Breast epithelium (tissue), 4 donors: ENCODE measurements around the gene ERGIC3. TPM values are rescaled to one million over a fixed set of nuclear protein-coding genes. Genes with fewer than 3 reads are reported as not detected.

Experiments used
- DNase-seq, 2 donors: peaks; one replicate each; pipeline ENCODE4 v3.0.0-alpha.2; 2019; ENCODE audit warnings: low spot score in 2 of 2
- H3K27ac ChIP-seq, 2 donors: fragments of 200-600 bp; sonication (generic) in 1 of 2; one replicate each; pipeline ENCODE4 v1.5.1; 2016 to 2019; ENCODE audit warnings: mild to moderate bottlenecking in 1 of 2
- H3K27me3 ChIP-seq, 2 donors: fragments of 200-600 bp; sonication (generic) in 1 of 2; one replicate each; pipeline versions ENCODE4 v1.5.1 to v1.6.0; 2017 to 2019; ENCODE audit warnings: control low read depth in 1 of 2, mild to moderate bottlenecking in 1 of 2
- H3K36me3 ChIP-seq: fragments of 200-600 bp; one replicate; pipeline ENCODE4 v1.5.1; 2019
- H3K4me1 ChIP-seq, 2 donors: fragments of 200-600 bp; sonication (generic); one replicate each; pipeline ENCODE4 v1.5.1; 2016 to 2019; ENCODE audit warnings: control low read depth in 1 of 2
- H3K4me3 ChIP-seq, 3 donors: fragments of 200-600 bp; sonication (generic); 1 replicate in 2 of 3; 2 replicates in 1 of 3; pipeline ENCODE4 v1.5.1; 2016 to 2019; ENCODE audit warnings: mild to moderate bottlenecking in 3 of 3, moderate library complexity in 2 of 3
- H3K9me3 ChIP-seq, 2 donors: fragments of 200-600 bp; sonication (generic) in 1 of 2; one replicate each; pipeline ENCODE4 v1.5.1; 2016 to 2019; ENCODE audit warnings: control low read depth in 1 of 2
- POLR2A ChIP-seq: fragments of 450-650 bp; IDR thresholded peaks from one replicate; pipeline ENCODE4 v1.6.1; 2016; ENCODE audit warnings: antibody characterized with exemption, mild to moderate bottlenecking, moderate library complexity
- POLR2AphosphoS5 ChIP-seq, 3 donors: sonication (generic); formaldehyde crosslinking; IDR thresholded peaks; one replicate each; pipeline ENCODE4 v1.6.1; 2017; ENCODE audit warnings: antibody characterized with exemption in 3 of 3
- intact Hi-C: fragments of 100-400 bp; cut with DNase I; formaldehyde crosslinking; loops from one replicate; pipeline ENCODE4 v1.15.1; 2023; ENCODE audit warnings: low total_unique reads
- total RNA-seq, 3 donors: library from RNA; depleted of rRNA; stranded (reverse); fragments of >200 nt; gene quantifications; one replicate each; pipeline ENCODE4 v1.1.0, GENCODE V29; 2016
- TF ChIP-seq, protein P1 (sequence below), 3 donors: fragments of 450-650 bp; IDR thresholded peaks; one replicate each; pipeline ENCODE4 v1.5.1; 2016 to 2017; ENCODE audit warnings: antibody characterized with exemption in 3 of 3, mild to moderate bottlenecking in 3 of 3, moderate library complexity in 3 of 3

The ERGIC3 gene
- total RNA-seq, 3 donors from 2014 or later: 221 to 243 (median 239) TPM

DNA sequence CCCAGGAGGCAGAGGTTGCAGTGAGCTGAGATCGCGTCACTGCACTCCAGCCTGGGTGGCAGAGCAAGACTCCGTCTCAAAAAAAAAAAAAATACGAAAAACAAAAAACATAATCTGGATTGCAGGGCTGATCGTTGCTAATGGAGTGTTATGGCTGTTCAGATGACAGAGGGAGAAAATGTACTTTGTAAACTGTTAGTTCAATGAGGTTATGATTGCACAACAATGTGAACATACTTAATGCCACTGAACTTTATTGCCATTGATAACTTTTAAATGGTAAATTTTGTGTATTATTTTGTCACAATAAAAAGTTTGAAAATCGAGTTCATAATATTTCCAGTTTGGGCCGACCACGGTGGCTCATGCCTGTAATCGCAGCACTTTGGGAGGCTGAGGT is 22.9 kb upstream of the ERGIC3 start:
- TF ChIP-seq POLR2A: no peak
- TF ChIP-seq, protein P1, sequence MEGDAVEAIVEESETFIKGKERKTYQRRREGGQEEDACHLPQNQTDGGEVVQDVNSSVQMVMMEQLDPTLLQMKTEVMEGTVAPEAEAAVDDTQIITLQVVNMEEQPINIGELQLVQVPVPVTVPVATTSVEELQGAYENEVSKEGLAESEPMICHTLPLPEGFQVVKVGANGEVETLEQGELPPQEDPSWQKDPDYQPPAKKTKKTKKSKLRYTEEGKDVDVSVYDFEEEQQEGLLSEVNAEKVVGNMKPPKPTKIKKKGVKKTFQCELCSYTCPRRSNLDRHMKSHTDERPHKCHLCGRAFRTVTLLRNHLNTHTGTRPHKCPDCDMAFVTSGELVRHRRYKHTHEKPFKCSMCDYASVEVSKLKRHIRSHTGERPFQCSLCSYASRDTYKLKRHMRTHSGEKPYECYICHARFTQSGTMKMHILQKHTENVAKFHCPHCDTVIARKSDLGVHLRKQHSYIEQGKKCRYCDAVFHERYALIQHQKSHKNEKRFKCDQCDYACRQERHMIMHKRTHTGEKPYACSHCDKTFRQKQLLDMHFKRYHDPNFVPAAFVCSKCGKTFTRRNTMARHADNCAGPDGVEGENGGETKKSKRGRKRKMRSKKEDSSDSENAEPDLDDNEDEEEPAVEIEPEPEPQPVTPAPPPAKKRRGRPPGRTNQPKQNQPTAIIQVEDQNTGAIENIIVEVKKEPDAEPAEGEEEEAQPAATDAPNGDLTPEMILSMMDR (IDR thresholded peaks at IDR 0.05): no peak
- no peak for TF ChIP-seq POLR2AphosphoS5 (IDR thresholded peaks at IDR 0.05)
- H3K27ac ChIP-seq: no peak overlapping the region
- H3K27me3 ChIP-seq: no peaks in the 10 kb centered on the region
- no peaks in the 10 kb centered on the region for H3K36me3 ChIP-seq
- no peak overlapping the region for H3K4me3 ChIP-seq
- H3K4me1 ChIP-seq: no peaks in the 10 kb centered on the region
- no peak for DNase-seq
- H3K9me3 ChIP-seq: no peaks in the 10 kb centered on the region
- intact Hi-C loops: no loop called here

DNA sequence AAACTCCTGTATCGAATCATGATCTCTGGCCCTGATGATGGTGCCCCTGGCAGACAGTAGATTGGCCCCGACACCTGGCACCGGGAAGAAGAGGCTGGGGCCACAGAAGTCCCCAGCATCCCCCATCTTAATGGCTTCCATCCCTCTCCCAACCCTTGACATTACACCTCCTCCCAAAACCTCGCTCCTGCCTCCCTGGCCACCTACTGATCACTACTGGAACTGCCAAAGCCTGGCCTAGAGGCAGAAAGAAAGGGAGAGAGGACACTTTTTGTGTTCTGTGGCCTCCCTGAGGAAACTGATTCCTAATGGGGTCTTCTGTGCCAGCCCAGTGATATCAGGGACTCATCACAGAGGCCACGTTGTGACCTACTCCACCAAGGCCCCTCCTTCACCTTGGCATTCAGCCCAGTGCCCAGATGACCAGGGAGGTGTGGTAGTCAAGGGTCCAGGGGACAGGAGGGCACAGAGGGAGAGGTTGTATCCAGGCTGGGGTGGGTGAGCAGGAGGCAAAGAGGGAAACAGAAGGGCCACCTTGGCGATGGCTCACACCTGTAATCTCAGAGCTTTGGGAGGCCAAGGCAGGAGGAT is 18.5 kb upstream of the ERGIC3 start:
- Histone ChIP-seq H3K9me3 (no peaks in the 10 kb centered on the region), H3K27ac (no peak overlapping the region), H3K4me1 (no peaks in the 10 kb centered on the region), H3K36me3 (no peaks in the 10 kb centered on the region), H3K27me3 (no peaks in the 10 kb centered on the region), H3K4me3 (no peak overlapping the region)
- DNase-seq: no peak
- intact Hi-C loops: loop anchor here (10.0 kb wide), 1 partner anchor 371 kb away; no protein-coding TSS in a partner anchor
- no peak for TF ChIP-seq POLR2AphosphoS5 (IDR thresholded peaks at IDR 0.05)
- TF ChIP-seq, protein P1 (IDR thresholded peaks at IDR 0.05): peak in 1 of 3 donors; percentile 8

DNA sequence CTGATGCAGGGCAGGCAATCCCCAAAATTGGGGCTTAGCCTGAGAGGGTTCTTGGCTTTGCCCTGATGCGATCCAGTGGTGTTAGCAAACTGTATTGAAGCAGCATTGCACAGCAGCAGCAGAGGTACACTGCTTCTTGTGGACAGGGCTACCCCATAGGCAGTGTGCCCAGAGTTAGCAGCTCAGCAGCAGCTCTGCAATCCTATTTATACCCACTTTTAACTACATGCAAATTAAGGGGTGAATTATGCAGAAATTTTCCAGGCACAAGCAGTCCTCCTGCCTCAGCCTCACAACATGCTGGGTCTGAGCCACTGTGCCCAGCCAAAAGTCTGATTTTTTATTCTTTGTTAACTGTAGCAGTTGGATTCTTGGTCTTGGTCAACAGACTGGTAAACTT is 16.2 kb upstream of the ERGIC3 start:
- intact Hi-C loops: loop anchor here (10.0 kb wide), 1 partner anchor 369 kb away; no protein-coding TSS in a partner anchor
- Histone ChIP-seq H3K9me3 (no peaks in the 10 kb centered on the region), H3K36me3 (no peaks in the 10 kb centered on the region), H3K4me1 (no peaks in the 10 kb centered on the region), H3K4me3 (no peak overlapping the region), H3K27me3 (no peaks in the 10 kb centered on the region), H3K27ac (no peak overlapping the region)
- DNase-seq: no peak
- TF ChIP-seq, protein P1 (IDR thresholded peaks at IDR 0.05): no peak
- TF ChIP-seq POLR2A (no peak), POLR2AphosphoS5 (IDR thresholded peaks at IDR 0.05) (no peak)

DNA sequence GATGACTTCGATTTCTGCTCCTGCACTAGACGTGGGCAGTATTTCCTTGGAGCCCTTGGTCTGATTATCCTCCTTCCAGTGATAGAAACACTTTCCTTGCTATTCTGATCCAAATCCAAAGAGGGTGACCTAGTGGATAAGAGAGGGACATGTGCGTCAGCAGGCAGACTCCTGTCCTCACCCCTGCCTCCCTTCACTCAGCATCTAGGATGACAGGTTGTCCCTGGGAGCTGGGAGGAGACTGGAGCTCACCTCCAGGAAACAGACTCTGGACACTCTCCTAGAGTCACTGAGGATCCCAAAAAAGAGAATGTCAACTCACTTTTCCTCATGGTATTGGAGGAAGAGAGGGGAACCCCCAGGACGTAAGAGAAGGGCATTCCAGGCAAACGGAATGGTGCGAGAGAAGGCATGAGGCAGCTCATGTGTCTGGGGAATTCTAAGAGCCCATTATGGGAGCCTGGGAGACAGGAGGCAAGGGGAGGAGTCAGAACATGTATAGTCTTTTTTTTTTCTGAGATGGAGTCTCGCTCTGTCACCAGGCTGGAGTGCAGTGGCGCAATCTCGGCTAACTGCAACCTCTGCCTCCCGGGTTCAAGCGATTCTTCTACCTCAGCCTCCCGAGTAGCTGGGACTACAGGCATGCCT is 14.6 kb upstream of the ERGIC3 start:
- no peak for DNase-seq

DNA sequence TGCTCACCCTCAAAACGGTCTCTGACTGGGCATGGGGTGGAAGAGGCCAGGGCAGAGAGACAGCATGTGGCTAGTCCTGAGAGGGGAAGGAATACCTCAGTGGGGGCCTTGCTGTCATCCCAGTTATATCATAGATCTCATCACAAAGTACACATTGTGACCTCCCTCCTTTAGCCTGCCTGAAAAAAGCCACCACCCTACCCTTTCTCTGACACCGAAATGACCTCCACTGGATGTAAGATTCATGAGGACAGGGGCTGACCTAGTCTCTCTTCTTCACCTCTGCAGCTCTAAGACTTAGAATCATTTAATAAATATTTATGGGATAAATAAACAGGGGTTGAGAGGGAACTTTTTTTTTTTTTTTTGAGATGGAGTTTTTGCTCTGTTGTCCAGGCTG is 12.3 kb upstream of the ERGIC3 start, which contains the start of gene C20orf173:
Gene C20orf173 (minus strand): TSS at position 101 of the 400 bp plus-strand sequence. CDS start 279 bp downstream, outside the sequence.
- Histone ChIP-seq H3K9me3 (no peaks in the 10 kb centered on the region), H3K4me3 (no peak within 1 kb of the TSS), H3K4me1 (no peaks in the 10 kb centered on the region), H3K27me3 (no peaks in the 10 kb centered on the region), H3K36me3 (no peaks in the 10 kb centered on the region), H3K27ac (no peak within 1 kb of the TSS)
- no peak for DNase-seq
- intact Hi-C loops: loop anchor here (10.0 kb wide), 1 partner anchor 365 kb away; no protein-coding TSS in a partner anchor
- TF ChIP-seq, protein P1 (IDR thresholded peaks at IDR 0.05): no peak
- no peak for TF ChIP-seq POLR2AphosphoS5 (IDR thresholded peaks at IDR 0.05)

More for the DNA sequence above, 14.6 kb upstream of the ERGIC3 start:
- intact Hi-C loops: loop anchor here (10.0 kb wide), 1 partner anchor 368 kb away; no protein-coding TSS in a partner anchor
- TF ChIP-seq POLR2A: no peak
- TF ChIP-seq POLR2AphosphoS5 (IDR thresholded peaks at IDR 0.05): no peak
- TF ChIP-seq, protein P1 (IDR thresholded peaks at IDR 0.05): no peak
- Histone ChIP-seq H3K4me1 (no peaks in the 10 kb centered on the region), H3K36me3 (no peaks in the 10 kb centered on the region), H3K9me3 (no peaks in the 10 kb centered on the region), H3K27me3 (no peaks in the 10 kb centered on the region), H3K4me3 (no peak overlapping the region), H3K27ac (no peak overlapping the region)
